CD8-positive, alpha-beta memory T cell (primary cell): ENCODE data around the gene CFAP74. TPM values are rescaled to one million over a fixed set of nuclear protein-coding genes. Genes with fewer than 3 reads are reported as not detected.
A peak's percentile ranks its signal among the peaks of the same experiment; 100 is the strongest.

Source experiments
- CTCF ChIA-PET: fragments of 350-600 bp; sonication (Branson Sonifier 250); formaldehyde crosslinking; loops from one replicate; lab custom pipeline; 2021; ENCODE audit warnings: antibody characterized with exemption; lab: Charles Lee
- POLR2A ChIA-PET: fragments of 350-600 bp; sonication (Branson Sonifier 250); formaldehyde crosslinking; loops from one replicate; lab custom pipeline; 2021; ENCODE audit warnings: antibody characterized with exemption; lab: Charles Lee
- DNase-seq, 5 donors: peaks; one replicate each; pipeline versions ENCODE4 v3.0.0 to v3.0.0-alpha.2; 2020 to 2022; ENCODE audit warnings: mixed read lengths in 1 of 5
- H3K27ac ChIP-seq: one replicate; pipeline ENCODE4 v1.7.0; 2013; ENCODE audit warnings: low read depth, mild to moderate bottlenecking, low read length, moderate library complexity
- H3K27me3 ChIP-seq: 2 replicates; pipeline ENCODE4 v1.7.0; 2013; ENCODE audit warnings: low read length, mild to moderate bottlenecking; ENCODE audit not compliant: insufficient read depth, poor library complexity, severe bottlenecking
- H3K36me3 ChIP-seq: 2 replicates; pipeline ENCODE4 v1.7.0; 2013; ENCODE audit warnings: mild to moderate bottlenecking, low read length, moderate library complexity; ENCODE audit not compliant: insufficient read depth
- H3K4me1 ChIP-seq: 2 replicates; pipeline ENCODE4 v1.7.0; 2013; ENCODE audit warnings: mild to moderate bottlenecking, low read length, moderate library complexity; ENCODE audit not compliant: insufficient read depth
- H3K4me3 ChIP-seq: 2 replicates; pipeline ENCODE4 v1.7.0; 2013; ENCODE audit warnings: mild to moderate bottlenecking, low read length
- H3K9me3 ChIP-seq: 2 replicates; pipeline ENCODE4 v1.7.0; 2013; ENCODE audit warnings: mild to moderate bottlenecking, low read length
- H3K27ac Mint-ChIP-seq, 8 donors: one replicate each; pipeline ENCODE4 v1.8.0; 2020 to 2021; ENCODE audit warnings: mixed read lengths in 8 of 8, mild to moderate bottlenecking in 6 of 8, inconsistent platforms in 3 of 8, moderate library complexity in 3 of 8
- H3K27me3 Mint-ChIP-seq, 2 donors: one replicate each; pipeline ENCODE4 v1.8.0; 2020 to 2021; ENCODE audit warnings: mixed read lengths in 2 of 2, mild to moderate bottlenecking in 1 of 2, moderate library complexity in 1 of 2
- H3K36me3 Mint-ChIP-seq, 3 donors: one replicate each; pipeline ENCODE4 v1.8.0; 2020 to 2021; ENCODE audit warnings: mixed read lengths in 3 of 3, inconsistent platforms in 1 of 3, mild to moderate bottlenecking in 1 of 3
- H3K4me1 Mint-ChIP-seq, 3 donors: one replicate each; pipeline ENCODE4 v1.8.0; 2020 to 2021; ENCODE audit warnings: mixed read lengths in 3 of 3, inconsistent platforms in 1 of 3, mild to moderate bottlenecking in 1 of 3
- H3K4me3 Mint-ChIP-seq, 7 donors: one replicate each; pipeline ENCODE4 v1.8.0; 2020 to 2021; ENCODE audit warnings: mixed read lengths in 7 of 7, mild to moderate bottlenecking in 6 of 7, moderate library complexity in 4 of 7, inconsistent platforms in 2 of 7
- H3K9me3 Mint-ChIP-seq, 5 donors: one replicate each; pipeline ENCODE4 v1.8.0; 2020 to 2022; ENCODE audit warnings: mixed read lengths in 5 of 5, mild to moderate bottlenecking in 3 of 5, moderate library complexity in 2 of 5, inconsistent platforms in 1 of 5
- polyA plus RNA-seq: library from polyadenylated mRNA; unstranded; fragments of 300-500 nt; fragmentation: Illumina TruSeq; gene quantifications from one replicate; pipeline ENCODE4 v1.2.3, GENCODE V29; 2021
- total RNA-seq, 2 experiments: library from RNA; stranded (reverse); gene quantifications; one replicate each; pipeline ENCODE4 v1.2.3, GENCODE V29; 2021

Gene CFAP74
- total and polyA plus RNA-seq, 3 experiments from 2014 or later: not detected

DNA sequence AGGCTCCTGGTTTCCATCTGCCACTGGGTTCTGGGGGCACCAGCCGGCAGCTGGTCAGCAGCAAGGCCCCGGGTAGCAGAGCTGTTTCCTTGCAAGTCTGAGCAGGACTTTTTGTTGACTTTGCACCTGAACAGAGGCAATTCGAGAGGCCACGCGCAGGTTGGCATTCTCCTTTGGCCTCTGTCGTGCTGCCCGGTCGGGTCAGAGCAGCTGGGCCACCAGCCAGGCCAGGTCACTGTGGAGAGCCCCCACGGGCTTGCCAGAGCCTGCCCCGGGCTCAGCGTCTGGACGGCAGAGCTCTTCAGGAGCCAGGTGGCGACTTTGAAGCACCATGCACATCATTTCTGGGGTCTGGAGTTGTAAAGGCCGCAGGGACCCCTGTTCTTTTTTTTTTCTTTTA, 56.1 kb downstream of the CFAP74 start:
- Histone ChIP-seq H3K36me3 (no peaks in the 10 kb centered on the region), H3K27ac (no peak overlapping the region), H3K4me1 (peaks cover 8% of the 10 kb centered on the region), H3K9me3 (peaks cover 3% of the 10 kb centered on the region), H3K27me3 (no peaks in the 10 kb centered on the region), H3K4me3 (no peak overlapping the region)
- no peak overlapping the region for H3K4me3 Mint-ChIP-seq
- ChIA-PET POLR2A (no interaction called here), CTCF (no interaction called here)
- peaks cover 7 to 23% of the 10 kb centered on the region in 2 donors for H3K27me3 Mint-ChIP-seq
- DNase-seq: no peak
- peaks cover 0 to 7% (median 2%) of the 10 kb centered on the region in 3 donors for H3K4me1 Mint-ChIP-seq
- H3K9me3 Mint-ChIP-seq: peaks cover 0 to 6% (median 3%) of the 10 kb centered on the region in 5 donors
- peaks cover 0 to 6% (median 0%) of the 10 kb centered on the region in 3 donors for H3K36me3 Mint-ChIP-seq
- no peak overlapping the region for H3K27ac Mint-ChIP-seq

DNA sequence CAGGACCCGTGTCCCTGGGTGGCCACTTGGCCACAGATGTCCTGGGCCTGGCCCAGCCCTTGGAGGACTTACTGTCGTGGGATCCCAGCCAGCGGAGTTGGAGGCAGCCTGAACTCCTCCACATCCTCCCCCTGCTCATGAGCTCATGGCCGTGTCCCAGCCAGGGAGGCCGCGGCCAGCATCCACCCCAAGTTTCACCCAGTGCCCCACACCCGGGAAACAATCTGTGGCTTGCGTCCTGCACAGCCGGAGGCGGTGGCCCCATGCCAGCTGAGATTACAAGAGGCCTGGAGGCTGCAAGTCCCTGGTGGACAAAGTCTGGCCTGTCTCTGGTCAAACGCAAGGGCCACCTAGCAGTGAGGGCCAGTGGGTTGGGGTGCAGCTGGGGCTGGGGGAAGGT, 57.0 kb downstream of the CFAP74 start:
- ChIA-PET POLR2A (no interaction called here), CTCF (interaction anchor here (0.5 kb wide), 1 partner anchor 80 kb away, joined by 3 read pairs; no protein-coding TSS in a partner anchor)
- Mint-ChIP-seq H3K36me3 (peaks cover 0 to 6% (median 0%) of the 10 kb centered on the region in 3 donors), H3K4me1 (peaks cover 0 to 7% (median 2%) of the 10 kb centered on the region in 3 donors), H3K27me3 (peaks cover 7 to 22% of the 10 kb centered on the region in 2 donors), H3K4me3 (no peak overlapping the region), H3K27ac (no peak overlapping the region), H3K9me3 (peaks cover 0 to 4% (median 3%) of the 10 kb centered on the region in 5 donors)
- Histone ChIP-seq H3K36me3 (no peaks in the 10 kb centered on the region), H3K27me3 (no peaks in the 10 kb centered on the region), H3K9me3 (peaks cover 3% of the 10 kb centered on the region), H3K4me3 (no peak overlapping the region), H3K4me1 (peaks cover 8% of the 10 kb centered on the region), H3K27ac (no peak overlapping the region)
- DNase-seq: no peak

DNA sequence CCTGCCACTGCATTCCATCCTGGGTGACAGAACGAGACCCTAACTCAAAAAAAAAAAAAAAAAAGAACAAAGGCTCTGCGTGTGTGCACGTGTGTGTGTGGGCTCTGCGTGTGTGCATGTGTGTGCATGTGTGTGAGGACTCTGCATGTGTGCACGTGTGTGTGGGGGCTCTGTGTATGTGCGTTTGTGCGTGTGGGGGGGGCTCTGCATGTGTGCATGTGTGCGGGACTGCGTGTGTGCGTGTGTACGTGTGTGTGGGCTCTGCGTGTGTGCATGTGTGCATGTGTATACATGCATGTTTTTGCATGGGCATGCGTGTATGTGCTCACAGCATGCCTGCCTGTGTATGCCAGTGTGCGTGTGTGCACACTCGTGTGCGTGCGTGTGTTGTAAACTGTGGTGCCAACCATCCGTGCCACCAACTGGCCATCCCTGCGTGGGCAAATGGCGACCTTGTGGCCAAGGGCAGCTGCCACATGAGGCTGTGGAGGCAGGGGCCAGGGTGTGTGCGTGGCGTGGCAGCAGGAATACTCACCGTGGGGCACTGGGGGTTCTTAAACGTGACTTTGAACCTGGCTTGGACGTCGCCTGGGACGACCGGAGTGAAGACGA, 57.7 kb downstream of the CFAP74 start:
- Histone ChIP-seq H3K27me3 (no peaks in the 10 kb centered on the region), H3K27ac (no peak overlapping the region), H3K4me1 (peaks cover 8% of the 10 kb centered on the region), H3K9me3 (no peaks in the 10 kb centered on the region), H3K4me3 (no peak overlapping the region), H3K36me3 (no peaks in the 10 kb centered on the region)
- ChIA-PET POLR2A (no interaction called here), CTCF (interaction anchor here (0.5 to 3.4 kb wide), 2 partner anchors 80 to 99 kb away, joined by 3 to 27 read pairs; no protein-coding TSS in a partner anchor)
- H3K27ac Mint-ChIP-seq: no peak overlapping the region
- peaks cover 6 to 15% of the 10 kb centered on the region in 2 donors for H3K27me3 Mint-ChIP-seq
- peaks cover 0 to 7% (median 2%) of the 10 kb centered on the region in 3 donors for H3K4me1 Mint-ChIP-seq
- H3K4me3 Mint-ChIP-seq: no peak overlapping the region
- no peak for DNase-seq
- H3K9me3 Mint-ChIP-seq: peaks cover 0 to 2% (median under 1%) of the 10 kb centered on the region in 5 donors
- H3K36me3 Mint-ChIP-seq: peaks cover 0 to 1% (median 0%) of the 10 kb centered on the region in 3 donors

DNA sequence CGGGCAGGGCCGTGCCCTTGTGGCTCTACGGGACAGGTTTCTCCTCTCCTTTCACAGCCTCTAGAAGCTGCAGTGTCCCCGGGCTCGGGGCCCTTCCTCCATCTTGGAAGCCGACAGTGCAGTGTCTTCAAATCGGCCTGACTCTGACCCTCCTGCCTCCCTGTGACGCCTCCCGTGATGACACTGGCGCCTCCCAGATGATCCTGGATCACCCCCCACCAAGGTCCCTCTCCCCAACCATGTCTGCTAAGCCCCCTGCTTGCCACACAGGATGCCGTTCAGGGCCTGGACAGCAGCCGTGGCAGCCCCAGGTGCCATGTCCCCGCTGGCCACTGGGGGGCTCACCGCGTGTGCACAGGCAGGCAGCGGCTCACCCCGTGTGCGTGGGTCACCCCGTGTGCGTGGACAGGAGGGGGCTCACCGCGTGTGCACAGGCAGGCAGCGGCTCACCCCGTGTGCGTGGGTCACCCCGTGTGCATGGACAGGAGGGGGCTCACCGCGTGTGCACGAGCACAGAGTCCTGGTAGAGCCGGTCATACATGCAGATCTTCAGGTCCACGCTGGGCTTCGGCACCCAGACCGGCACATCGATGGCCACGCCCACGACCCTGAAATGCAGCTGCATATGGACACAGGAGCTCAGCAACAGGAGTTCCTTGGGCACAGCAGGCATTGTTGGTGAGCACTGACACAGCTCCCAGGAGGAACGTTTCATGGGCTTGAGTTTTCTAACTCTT, 59.6 kb downstream of the CFAP74 start:
- H3K4me3 ChIP-seq: no peak overlapping the region
- Mint-ChIP-seq H3K4me3 (peak overlapping the region in 4 of 7 donors; percentile 41 to 79 (median 54)), H3K36me3 (no peaks in the 10 kb centered on the region), H3K9me3 (no peaks in the 10 kb centered on the region), H3K4me1 (peaks cover 0 to 7% (median 2%) of the 10 kb centered on the region in 3 donors), H3K27ac (peak overlapping the region in 1 of 8 donors; percentile 55), H3K27me3 (peaks cover 3 to 5% of the 10 kb centered on the region in 2 donors)
- H3K36me3 ChIP-seq: no peaks in the 10 kb centered on the region
- peaks cover 8% of the 10 kb centered on the region for H3K4me1 ChIP-seq
- POLR2A ChIA-PET: no interaction called here
- peak; percentile 33 to 70 (median 44) for DNase-seq
- no peak overlapping the region for H3K27ac ChIP-seq
- H3K27me3 ChIP-seq: no peaks in the 10 kb centered on the region
- no peaks in the 10 kb centered on the region for H3K9me3 ChIP-seq
- CTCF ChIA-PET: interaction anchor here (1.2 to 3.4 kb wide), 3 partner anchors 17 to 104 kb away, joined by 3 to 27 read pairs (median 4); no protein-coding TSS in a partner anchor

DNA sequence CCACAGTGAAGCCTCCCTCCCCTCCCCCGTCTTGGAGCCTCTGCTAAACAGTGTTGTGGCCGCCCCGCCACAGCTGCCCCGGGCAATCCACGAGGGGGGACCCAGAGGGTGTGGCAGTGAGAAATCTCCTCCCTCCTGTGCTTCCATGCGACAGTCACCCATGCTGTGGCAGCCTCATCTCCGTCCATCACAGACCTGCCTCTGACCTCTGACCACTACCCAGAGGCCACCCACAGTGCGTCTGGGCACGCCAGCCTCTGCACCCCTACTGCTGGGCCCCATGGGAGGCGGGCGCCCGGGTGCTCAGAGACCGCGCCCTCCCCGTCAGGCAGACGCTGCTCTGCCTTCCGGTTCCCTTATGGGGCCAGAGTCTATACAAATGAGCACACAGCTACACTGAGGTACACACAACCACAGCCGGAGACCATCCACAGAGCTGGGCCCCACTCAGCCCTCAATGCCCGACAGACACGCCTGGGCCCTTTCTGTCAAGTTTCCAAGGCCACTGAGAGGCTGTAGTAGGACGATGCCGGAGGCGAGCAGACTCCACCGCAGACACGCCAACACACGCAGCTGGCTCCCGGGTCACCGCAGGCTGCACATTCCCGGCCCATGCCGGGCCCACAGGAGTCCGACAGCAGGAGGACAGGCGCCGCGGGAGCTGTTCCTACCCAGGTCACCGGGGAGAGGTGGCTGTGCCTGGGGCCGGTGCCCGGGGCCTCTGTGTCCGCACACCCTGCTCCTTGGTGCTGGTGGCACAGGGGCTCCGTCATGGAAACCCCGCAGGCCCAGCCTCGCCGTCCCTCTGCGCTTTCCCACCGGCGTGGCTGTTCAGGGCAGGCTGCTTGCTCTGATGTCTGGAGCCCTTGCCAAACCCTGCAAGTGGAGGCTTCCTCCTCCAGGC, 60.6 kb downstream of the CFAP74 start:
- Mint-ChIP-seq H3K27ac (no peak overlapping the region), H3K4me1 (peaks cover 0 to 7% (median 2%) of the 10 kb centered on the region in 3 donors), H3K9me3 (no peaks in the 10 kb centered on the region)

DNA sequence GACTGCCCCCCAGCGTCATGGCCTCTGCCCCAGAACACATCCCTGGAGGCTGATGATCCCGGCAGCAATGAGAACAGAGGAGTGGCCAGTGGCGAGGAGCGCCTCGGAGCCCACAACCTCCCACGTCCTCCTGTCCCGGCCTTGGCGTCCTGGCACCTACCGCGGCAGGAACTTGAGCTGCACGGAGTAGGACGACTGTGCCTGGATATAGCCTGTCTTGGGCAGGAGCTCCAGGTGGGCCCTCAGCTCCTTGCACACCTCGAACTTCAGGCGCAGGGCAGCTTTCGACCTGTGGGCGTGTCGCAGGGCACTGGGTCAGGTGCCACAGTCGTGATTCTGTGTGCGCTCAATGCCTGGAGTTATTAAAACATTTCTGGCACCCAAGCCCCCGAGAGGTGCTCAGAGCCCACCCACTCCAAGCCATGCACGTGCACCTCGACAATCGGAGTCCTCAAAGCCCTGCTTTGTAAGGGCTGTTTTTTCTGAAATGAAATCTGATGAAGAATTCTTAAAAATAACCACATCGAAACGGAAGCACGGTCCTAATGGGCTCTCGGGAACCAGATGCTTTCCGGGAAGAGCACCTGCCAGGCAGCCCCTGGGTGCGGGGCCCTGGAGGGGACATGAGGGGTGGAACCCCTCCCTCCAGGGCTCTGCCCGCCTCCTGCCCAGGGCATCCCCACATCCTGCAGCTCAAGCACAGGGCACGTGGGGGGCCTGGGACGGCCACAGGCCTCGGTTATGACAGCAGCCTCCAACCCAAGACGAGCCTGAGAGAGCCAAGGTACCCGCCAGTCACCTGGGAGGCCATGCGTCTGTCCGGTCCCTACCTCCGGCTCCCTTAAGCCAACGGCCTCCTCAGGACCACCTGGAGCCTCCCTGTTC, 61.5 kb downstream of the CFAP74 start:
- Mint-ChIP-seq H3K4me1 (peaks cover 0 to 7% (median 2%) of the 10 kb centered on the region in 3 donors), H3K27me3 (peaks cover 2 to 3% of the 10 kb centered on the region in 2 donors), H3K4me3 (no peak overlapping the region), H3K36me3 (no peaks in the 10 kb centered on the region), H3K27ac (no peak overlapping the region), H3K9me3 (no peaks in the 10 kb centered on the region)
- Histone ChIP-seq H3K27me3 (no peaks in the 10 kb centered on the region), H3K27ac (no peak overlapping the region), H3K4me3 (no peak overlapping the region), H3K9me3 (no peaks in the 10 kb centered on the region), H3K4me1 (peaks cover 8% of the 10 kb centered on the region), H3K36me3 (no peaks in the 10 kb centered on the region)
- POLR2A ChIA-PET: no interaction called here
- peak in 1 of 5 donors; percentile 37 for DNase-seq
- CTCF ChIA-PET: interaction anchor here (2.1 kb wide), 1 partner anchor 102 kb away, joined by 6 read pairs; no protein-coding TSS in a partner anchor

More for the DNA sequence above, 60.6 kb downstream of the CFAP74 start:
- Histone ChIP-seq H3K9me3 (no peaks in the 10 kb centered on the region), H3K27me3 (no peaks in the 10 kb centered on the region), H3K4me1 (peaks cover 8% of the 10 kb centered on the region), H3K4me3 (no peak overlapping the region), H3K27ac (no peak overlapping the region), H3K36me3 (no peaks in the 10 kb centered on the region)
- peaks cover 3 to 4% of the 10 kb centered on the region in 2 donors for H3K27me3 Mint-ChIP-seq
- CTCF ChIA-PET: interaction anchor here (1.5 to 3.4 kb wide), 2 partner anchors 18 to 102 kb away, joined by 4 to 27 read pairs; no protein-coding TSS in a partner anchor
- no peak for DNase-seq
- POLR2A ChIA-PET: no interaction called here
- H3K4me3 Mint-ChIP-seq: no peak overlapping the region
- no peaks in the 10 kb centered on the region for H3K36me3 Mint-ChIP-seq
